Endothelial cell (in vitro differentiated cells): ENCODE data around the gene UCHL3. TPM values are rescaled to one million over a fixed set of nuclear protein-coding genes. Genes with fewer than 3 reads are reported as not detected.

ENCODE experiments used
- DNase-seq: peaks from one replicate; pipeline ENCODE4 v3.0.0; 2021; ENCODE audit warnings: low spot score
- H3K27ac Mint-ChIP-seq: one replicate; pipeline ENCODE4 v1.8.0; 2021; ENCODE audit warnings: mixed read lengths, inconsistent platforms; ENCODE audit not compliant: unreplicated experiment
- H3K27me3 Mint-ChIP-seq: one replicate; pipeline ENCODE4 v1.8.0; 2021; ENCODE audit warnings: mild to moderate bottlenecking, moderate library complexity, mixed read lengths, inconsistent platforms; ENCODE audit not compliant: unreplicated experiment
- H3K36me3 Mint-ChIP-seq: one replicate; pipeline ENCODE4 v1.8.0; 2021; ENCODE audit warnings: mild to moderate bottlenecking, low read depth, mixed read lengths, inconsistent platforms; ENCODE audit not compliant: unreplicated experiment
- H3K4me1 Mint-ChIP-seq: one replicate; pipeline ENCODE4 v1.8.0; 2021; ENCODE audit warnings: mild to moderate bottlenecking, mixed read lengths, inconsistent platforms; ENCODE audit not compliant: unreplicated experiment
- H3K4me3 Mint-ChIP-seq: one replicate; pipeline ENCODE4 v1.8.0; 2021; ENCODE audit warnings: mild to moderate bottlenecking, mixed read lengths, inconsistent platforms; ENCODE audit not compliant: unreplicated experiment
- H3K9me3 Mint-ChIP-seq: one replicate; pipeline ENCODE4 v1.8.0; 2021; ENCODE audit warnings: mixed read lengths, inconsistent platforms; ENCODE audit not compliant: unreplicated experiment
- CTCF ChIP-seq: fragments of 200-600 bp; sonication (generic); IDR thresholded peaks from one replicate; pipeline ENCODE4 v1.5.0; 2021; ENCODE audit warnings: antibody characterized with exemption; ENCODE audit not compliant: unreplicated experiment
- total RNA-seq: library from RNA; stranded (reverse); fragmentation: NEBNext Ultra II Directional; extraction: Animal tissue kit (Norgen Biotek cat#: 25700); gene quantifications from one replicate; pipeline ENCODE4 v1.2.1, GENCODE V29; 2021; ENCODE audit not compliant: unreplicated experiment

Gene UCHL3
- total RNA-seq, 1 donor from 2014 or later, result 27.5 TPM

DNA sequence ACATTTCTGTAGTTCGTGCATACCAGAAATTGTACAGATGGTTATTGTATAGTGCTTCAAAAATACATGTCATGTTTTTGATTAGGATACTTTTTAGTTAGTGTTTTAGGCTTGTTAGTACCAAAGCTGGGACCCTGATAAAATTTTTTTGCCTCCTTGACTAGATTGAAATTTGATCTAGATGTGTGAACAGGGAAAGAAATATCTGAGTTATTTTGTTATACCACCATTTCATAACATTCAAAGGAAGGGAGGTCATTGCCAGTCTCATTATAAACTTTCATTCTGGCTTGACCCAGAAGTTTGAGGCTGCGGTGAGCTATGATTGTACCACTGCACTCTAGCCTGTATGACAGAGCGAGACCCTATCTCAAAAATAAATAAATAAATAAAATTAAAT lies 95.5 kb downstream of the UCHL3 start:
- TF ChIP-seq CTCF, result no peak
- Mint-ChIP-seq H3K27me3 (peaks cover 1% of the 10 kb centered on the region), H3K4me3 (no peak overlapping the region), H3K36me3 (no peaks in the 10 kb centered on the region), H3K9me3 (no peaks in the 10 kb centered on the region), H3K27ac (no peak overlapping the region), H3K4me1 (peaks cover 16% of the 10 kb centered on the region)
- no peak for DNase-seq

DNA sequence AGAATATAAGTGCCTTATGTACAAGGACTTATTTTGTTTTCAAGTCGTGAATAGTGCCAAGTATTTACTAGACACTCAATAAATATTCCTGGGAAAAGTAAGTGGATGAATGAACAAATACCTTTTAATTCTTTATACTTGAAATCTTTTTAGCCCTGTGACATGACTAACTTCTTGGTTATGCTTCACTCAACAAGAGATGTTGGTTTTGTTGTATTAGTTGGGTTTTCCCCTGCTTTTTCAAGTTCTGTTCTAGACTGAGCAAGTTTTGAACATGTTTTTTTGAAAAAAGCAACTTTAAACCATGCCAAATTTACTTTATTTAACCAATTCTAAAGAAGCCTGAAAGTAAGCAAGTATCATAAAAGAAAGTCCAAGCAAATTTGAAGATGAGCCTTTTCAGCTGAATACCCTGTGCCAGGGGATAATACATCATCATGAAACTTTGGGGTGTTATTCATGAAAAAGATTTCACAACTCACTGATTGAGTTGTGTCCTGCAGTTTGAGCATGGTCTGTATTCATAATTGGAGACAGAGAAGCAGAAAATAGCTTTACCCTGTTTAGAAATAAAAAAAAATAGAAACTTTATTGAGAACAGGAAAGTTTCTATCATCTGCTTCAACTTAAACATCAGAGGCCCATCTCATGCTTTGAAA lies 97.7 kb downstream of the UCHL3 start:
- Mint-ChIP-seq H3K36me3 (no peaks in the 10 kb centered on the region), H3K4me1 (no peaks in the 10 kb centered on the region), H3K27me3 (peaks cover 1% of the 10 kb centered on the region), H3K4me3 (no peak overlapping the region), H3K27ac (no peak overlapping the region), H3K9me3 (no peaks in the 10 kb centered on the region)
- no peak for TF ChIP-seq CTCF
- no peak for DNase-seq

DNA sequence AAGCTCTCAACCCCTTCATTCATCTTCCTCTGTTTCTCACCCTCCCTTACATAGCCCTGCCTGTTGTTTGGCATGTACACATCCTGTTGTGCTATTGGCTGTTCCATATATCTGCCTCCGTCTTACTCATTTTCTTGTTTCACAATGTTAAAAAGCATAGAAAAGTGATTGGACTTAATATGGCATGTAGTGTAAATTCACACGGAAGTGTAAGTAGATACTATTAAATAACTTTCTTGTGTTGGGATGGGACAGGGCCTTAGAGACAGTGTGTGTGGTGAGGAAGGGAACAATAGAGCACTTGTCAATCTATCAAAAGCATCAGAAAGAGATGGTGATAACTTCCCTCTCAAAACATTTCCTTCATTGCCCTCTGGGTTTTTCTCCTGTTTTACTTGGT lies 98.9 kb downstream of the UCHL3 start:
- no peak for DNase-seq
- Mint-ChIP-seq H3K27ac (no peak overlapping the region), H3K27me3 (peaks cover 1% of the 10 kb centered on the region), H3K4me3 (no peak overlapping the region), H3K4me1 (no peaks in the 10 kb centered on the region), H3K36me3 (no peaks in the 10 kb centered on the region), H3K9me3 (no peaks in the 10 kb centered on the region)
- TF ChIP-seq CTCF, result no peak

DNA sequence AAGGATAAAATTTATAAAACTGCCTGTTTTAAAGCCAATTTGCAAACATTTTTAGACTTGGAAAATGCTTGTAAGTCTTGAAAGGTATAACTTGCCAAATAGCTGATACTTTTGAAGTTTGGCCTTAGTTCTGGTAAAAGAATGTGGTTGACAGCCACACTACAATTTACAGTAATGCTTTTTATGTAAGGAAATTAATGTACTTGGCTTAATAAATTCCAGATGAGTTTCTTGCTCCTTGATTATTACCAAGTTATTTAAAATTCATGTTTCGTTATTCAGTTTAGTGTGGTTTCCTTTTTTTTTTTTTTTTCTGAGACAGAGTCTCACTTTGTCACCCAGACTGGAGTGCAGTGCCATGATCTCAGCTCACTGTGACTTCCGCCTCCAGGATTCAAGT lies 101.4 kb downstream of the UCHL3 start:
- Mint-ChIP-seq H3K27me3 (peaks cover 1% of the 10 kb centered on the region), H3K9me3 (no peaks in the 10 kb centered on the region), H3K4me1 (no peaks in the 10 kb centered on the region), H3K4me3 (no peak overlapping the region), H3K27ac (no peak overlapping the region), H3K36me3 (no peaks in the 10 kb centered on the region)
- DNase-seq, result no peak
- no peak for TF ChIP-seq CTCF

DNA sequence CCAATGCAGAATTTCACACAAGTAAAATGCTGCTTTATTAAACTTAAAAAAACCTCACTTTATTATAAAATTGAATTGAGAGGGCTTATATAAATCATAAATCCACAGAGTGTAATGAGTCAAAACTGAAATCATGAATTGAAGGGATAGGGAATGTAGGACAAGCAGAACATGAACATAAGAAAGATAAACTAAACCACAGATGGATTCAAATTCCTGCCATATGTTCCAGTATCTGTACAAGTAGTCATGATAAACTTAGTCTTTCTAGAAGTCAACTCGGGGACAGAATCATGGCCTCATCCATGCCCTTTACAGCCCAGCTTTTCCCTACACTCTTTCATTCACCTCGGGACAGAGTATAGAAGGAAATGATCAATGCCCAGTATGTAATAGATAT lies 103.1 kb downstream of the UCHL3 start:
- Mint-ChIP-seq H3K4me3 (no peak overlapping the region), H3K9me3 (no peaks in the 10 kb centered on the region), H3K27ac (no peak overlapping the region), H3K36me3 (no peaks in the 10 kb centered on the region), H3K4me1 (no peaks in the 10 kb centered on the region), H3K27me3 (peaks cover 1% of the 10 kb centered on the region)
- DNase-seq, result no peak
- no peak for TF ChIP-seq CTCF

Other genes starting within 250 kb of the UCHL3 start
- gene TBC1D4, start 67.6 kb upstream of the UCHL3 start, total RNA-seq, result 47.2 TPM
- 137 TPM for gene COMMD6, start 11.9 kb upstream of the UCHL3 start, total RNA-seq
- 5.7 TPM for gene LMO7, start 86.5 kb downstream of the UCHL3 start, total RNA-seq